Stimulated activated CD4-positive, alpha-beta T cell treated with anti-CD3 and anti-CD28 coated beads, Interleukin-1b, Interleukin-23, amount 100 ng/mL, for 4 hours (primary cell): ENCODE measurements around the gene DCT.

Experiments
- DNase-seq, 2 donors: peaks; one replicate each; pipeline ENCODE4 v3.0.0-alpha.2; 2020; ENCODE audit warnings: low read depth in 2 of 2

DCT gene

DNA sequence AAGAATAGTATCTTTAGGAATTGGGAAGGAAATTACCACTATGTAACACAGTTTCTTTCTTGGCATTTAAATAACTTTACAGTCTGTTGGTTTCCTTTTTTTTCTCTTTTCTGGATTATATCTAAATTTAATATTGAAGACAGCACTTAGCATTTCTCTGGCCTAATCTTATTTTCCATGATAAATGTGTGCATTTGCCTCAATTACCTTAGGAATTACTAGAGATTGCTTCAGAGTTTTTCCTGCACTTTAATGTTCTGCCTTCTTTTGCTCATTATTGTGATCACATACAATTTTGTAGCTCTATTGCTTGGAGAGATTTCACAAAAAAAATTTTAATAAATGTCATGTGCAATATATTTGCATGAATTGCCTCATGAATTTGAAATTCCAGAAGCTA is 25.1 kb downstream of the DCT start:
- no peak for DNase-seq

DNA sequence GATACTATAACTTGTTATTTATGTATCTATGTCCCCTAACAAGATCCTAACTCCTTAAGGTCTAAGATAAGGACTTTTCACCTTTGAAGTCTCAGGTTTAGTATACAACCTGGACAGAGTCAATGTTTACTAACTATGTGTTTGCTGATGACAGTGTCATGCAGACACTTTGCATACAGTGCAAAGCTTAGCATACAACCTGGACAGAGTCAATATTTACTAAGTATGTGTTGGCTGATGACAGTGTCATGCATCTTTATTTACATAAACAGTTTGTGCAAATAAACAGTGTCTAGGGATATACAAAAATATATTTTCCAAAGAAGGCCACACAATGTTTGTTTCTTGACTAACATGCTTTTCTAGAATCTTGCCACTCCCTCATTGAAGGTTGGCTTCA is 34.7 kb downstream of the DCT start:
- DNase-seq = no peak

DNA sequence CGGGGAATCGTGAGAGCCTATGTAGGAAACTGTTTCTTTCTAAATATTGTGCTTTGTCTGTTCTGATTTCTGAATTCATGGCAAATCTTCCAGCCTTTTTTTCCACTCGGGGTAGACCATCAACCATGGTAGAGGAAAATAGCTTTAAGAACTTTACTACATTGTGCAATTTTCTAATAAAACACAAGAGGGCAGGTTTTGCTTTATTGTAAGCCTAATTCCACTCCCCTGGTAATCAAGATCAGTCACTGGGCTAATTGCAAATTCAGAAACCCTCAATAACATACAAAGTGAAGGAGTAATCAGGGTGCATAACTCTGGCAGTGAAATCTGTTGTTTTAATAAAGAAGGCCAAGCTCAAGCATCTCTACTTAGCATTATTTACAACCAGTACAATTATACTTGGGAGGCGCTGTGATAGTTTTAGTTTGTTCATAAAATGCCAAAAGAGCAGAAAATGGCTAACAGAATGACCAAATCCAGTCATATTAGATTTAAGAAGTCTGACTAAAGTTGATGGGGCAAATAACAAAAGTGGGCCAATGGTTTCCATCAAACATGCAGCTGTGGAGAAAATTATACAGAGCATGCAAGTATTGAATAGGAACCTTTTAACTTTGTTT is 43.8 kb downstream of the DCT start:
- no peak for DNase-seq

DNA sequence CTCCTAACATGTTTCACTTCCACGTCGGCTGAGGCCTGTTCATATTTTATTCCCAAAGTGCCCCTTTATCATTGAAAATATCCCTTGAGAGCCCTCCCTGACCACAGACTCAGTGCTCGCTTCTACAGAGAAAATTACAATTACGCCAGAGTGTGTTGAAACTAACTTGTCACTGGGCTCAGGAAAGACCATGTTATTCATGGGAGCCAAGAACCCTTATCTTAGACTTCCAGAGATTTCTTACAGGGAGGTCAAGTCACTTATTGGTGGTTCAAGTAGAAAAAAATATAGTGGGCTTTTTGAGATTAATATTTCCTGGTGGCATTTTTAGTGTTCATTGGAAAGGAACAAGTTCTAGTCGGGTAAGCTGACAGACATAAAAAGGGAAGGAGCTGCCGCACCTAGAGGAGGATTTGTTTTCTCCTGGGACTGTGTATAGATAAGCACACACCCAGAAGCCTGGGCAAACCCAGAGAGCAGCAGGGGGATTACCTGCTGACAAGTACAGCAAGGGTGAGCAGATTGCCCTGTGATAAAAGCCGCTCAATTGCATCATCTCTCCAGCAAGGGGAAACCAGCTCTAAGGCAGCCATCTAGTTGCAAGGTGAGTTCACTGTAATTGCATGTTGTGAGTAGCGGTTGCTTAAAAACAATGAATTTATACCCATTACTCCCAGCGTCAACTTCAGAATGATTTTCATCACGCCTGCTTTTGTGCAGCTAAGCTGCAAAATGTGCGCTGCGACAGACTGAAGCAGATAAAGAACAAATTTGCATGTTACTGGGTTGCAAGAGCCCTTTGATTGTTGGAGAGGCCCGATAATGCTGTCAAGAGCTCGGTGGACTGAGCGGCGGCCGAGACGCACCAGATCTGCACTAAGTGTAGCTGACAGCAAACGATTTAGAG is 46.2 kb downstream of the DCT start:
- DNase-seq = no peak

DNA sequence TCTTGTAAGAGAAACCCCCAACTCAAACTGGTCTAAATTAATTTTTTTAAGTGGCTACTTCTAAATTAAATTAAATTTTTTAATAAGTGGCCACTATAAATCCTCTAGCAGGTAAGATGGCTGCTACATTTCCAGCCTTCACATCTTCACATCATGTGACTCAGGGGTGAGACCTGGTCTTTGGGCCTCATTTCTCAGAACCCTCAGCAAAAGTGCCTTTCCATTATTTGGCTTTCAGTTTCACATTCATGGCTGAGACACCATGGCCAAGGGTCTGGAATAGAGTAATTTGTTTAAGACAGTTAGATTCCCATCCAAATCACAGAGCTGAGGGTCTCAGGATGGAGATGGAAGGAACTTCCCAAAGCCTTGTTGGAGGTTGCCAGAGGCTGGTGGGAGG is 47.5 kb downstream of the DCT start:
- no peak for DNase-seq

DNA sequence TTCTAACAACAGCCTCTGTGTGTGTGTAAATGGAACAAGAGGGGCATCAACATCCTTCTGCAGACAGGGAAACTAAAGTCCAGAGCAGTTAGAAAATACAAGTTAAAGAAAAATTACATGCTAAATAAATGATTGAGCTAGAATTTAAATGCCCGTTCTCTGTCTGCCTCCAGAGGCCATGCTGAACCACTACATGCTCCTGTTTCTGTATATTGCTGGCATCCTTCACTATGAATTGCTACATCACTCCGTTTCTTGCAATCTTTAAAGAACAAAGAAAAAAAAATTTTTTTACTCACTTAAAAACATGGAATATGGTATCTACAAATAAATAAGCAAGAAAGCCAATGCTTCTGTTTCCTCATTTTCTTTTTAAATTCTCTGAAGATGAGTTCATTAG is 47.9 kb downstream of the DCT start:
- no peak for DNase-seq

DNA sequence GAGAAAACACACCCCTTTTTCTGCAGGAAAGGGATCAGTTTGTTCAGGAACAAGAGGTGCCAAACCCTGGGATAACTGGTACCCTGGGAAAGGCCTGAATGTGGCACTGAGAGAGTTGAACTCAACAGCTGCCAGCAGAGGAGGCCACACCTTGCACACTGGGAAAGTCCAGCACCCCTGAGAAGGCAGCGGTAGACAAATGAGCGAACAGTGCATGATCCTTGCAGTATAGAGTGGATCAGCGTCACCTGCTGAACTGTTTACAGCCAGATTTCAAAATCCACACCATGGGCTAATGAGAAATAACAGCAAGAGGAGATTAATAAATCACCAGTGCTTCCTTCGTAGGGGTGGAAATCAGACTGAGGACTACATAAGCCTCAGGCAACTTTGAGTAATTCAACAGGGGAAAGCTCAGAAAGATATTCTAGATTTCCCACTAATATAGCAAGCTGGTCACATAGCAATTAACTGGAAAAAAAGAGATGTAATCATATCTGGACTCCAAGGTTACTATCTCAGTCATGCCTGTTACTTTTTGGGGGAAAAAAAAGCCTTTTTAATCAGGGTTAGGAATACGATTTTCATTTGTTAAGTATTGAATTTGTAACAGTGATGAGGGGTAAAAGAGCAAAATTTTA is 52.0 kb downstream of the DCT start:
- no peak for DNase-seq

DNA sequence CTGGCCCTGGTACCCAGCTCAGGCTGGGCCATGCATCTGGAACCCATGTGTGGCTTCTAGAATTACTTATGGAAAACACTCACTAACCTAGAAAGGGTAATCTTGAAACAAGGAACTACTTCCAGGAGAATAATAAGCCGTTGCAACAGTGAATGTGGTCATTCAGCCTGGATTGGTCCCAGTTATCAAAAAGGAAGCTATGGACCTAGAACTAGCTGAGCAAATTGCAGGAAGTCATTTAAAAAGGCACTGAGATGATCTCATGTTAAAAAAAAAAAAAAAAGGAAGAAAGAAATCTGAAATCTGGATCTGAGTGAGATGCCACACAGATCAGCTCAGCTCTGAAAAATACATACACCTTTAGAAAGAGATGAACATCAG is 59.6 kb downstream of the DCT start:
- DNase-seq = no peak

DNA sequence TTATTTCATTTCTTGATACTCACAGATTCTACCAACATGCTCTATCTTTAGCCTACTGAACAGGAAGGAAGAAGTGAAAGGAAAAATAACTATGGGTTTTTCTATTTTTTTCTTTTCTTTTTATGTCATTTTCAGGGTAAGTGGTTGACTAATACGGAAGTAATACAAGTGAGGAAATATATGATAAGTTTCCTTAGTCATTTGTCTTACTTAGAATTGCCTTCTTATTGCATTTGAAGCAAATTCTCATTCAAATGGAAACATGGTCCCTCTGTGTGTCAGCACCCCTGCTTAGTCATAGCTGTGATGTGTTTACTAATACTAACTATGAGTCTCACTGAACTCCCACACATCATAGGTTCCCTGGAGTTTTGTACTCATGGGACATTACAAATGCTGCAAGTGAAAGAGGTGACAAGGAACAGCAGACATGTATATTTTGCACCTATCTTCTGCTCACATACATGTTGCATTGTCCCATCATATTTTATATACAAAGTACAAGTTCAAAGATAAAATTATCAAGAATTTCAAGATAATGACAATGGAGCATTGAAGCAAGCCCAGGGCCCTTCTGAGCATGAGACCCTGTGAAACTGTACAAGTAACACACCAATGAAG is 60.1 kb downstream of the DCT start:
- peak in 1 of 2 donors; percentile 20 for DNase-seq

DNA sequence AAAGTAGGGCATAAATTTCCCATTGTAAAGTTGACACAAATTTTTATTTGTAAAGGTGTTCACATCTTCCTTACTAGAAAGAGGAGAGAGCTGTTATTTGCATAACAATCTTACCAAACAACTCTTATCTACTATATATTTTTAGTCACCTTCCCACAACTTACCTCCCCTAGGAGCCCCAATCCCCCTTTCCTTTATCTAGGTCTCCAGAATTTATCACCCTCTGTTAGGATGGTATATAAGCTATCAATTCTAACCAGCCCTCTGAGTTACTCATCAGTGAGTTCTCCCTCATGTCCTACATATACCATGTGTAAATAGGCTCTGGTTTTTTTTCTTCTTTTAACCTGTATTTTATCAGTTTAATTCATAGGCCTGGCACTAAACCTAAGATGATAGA is 62.2 kb downstream of the DCT start:
- DNase-seq = no peak

DNA sequence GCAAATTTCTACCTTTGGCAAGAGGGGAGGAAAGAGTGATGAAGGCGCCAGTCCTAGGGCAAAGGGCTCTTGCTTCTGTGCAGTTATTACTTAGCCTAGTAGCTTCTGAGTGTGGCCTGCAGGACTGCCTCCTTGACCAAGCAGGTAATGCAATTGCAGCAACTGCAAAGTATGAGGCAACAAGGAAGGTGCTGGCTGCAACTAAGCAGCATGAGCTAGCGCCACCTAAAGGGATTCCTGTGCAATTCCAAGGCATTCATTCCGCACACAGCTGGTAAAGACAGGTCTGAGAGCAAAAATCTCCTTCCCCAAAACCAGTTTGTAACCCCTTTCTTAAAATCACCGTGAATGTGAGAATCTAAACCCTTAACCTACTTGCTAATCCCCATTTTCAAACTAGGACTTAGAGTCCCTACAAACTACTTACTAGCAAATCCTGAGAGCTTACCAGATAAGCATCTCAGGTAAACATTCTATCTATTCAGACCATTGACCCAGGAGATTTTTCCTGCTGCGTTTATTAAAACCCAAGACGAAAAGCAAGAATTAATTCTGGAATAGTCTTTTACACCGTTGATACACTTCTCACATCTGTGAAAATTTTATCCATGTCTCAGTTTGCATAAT is 62.9 kb downstream of the DCT start:
- DNase-seq = no peak

DNA sequence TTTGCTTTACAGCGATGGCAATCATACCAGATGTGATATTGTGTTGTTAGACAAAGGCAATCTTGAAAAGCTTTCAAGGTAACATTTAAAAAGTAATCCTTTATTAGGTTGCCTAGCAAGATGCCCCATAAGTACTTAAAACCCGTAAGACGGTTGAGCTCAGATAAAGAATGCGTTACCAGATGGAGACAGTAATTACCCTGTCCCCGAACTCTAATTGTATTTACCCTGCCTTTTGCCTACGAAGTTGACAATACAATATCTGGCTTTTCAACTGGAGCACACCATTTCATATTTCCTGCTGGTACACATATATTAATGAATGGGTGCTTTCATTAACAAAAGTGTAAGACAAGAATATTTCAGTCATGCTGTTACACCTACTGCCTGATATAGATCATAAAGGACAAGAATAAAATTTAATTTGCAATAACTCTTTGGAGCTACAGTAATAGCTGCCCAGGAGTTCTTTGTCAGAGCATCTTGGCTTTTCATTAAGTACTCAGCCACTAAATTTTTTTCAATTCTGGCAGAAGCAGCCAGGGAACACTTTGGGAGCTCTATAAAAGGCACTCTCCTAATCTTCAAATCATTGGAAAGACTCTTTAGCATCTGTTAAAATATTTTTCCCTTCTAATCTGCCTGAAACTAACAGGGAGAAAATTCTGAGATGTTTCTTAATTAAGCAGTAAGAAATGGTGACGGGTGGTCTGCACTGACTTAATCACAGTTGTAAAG is 63.8 kb downstream of the DCT start:
- no peak for DNase-seq

DNA sequence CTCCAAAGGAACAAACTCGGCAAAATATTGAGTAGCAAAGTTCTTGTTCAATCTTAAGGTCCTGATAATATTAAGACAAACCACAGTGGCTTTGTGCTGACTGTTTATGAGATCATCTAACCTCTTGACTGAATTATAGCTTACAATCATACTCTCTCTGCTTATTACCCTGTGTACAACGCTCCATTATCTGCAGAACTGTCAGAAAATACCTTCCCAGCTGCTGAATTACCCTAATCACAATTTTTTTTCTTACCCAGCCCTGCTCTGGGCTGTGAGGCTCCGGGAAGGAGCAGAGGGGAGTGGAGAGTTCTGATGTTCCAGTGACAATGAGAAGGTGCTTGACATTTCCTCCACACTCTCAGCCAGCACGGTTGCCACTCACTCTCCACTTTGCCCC is 64.8 kb downstream of the DCT start:
- no peak for DNase-seq

DNA sequence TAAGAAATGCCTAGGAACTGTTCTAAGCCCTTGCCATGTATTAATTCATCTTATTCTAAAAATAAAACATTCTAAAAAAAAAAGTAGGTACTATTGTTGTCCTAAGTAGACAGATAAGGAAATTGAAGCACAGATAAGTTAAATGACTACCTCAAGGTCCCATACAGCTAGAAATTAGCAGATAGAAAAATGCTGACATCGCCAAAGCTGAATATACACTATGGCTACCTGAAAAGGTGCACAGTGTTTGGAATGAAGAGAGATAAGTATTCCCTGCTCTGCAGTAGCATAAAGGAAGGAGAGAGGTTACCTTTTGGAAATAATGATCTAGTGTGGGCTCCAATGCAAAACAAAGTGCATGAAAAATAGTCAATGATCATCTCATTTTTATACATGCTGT is 65.3 kb downstream of the DCT start:
- no peak for DNase-seq

DNA sequence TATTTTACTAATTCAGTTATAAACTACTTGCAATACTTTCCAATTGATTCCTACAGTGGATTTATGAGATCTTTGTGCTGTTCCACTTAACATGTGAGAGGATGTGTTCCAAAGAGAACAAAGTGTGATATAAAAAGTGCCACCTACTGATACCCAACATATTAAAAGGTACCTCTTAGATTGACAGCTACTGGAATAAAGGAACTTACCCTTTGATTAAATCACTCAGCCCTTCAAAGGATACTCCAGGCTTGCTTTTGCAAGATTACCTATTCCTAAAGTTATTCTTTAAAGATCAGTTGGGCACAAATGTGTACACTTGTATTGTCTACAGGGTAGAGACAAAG is 65.9 kb downstream of the DCT start:
- no peak for DNase-seq

DNA sequence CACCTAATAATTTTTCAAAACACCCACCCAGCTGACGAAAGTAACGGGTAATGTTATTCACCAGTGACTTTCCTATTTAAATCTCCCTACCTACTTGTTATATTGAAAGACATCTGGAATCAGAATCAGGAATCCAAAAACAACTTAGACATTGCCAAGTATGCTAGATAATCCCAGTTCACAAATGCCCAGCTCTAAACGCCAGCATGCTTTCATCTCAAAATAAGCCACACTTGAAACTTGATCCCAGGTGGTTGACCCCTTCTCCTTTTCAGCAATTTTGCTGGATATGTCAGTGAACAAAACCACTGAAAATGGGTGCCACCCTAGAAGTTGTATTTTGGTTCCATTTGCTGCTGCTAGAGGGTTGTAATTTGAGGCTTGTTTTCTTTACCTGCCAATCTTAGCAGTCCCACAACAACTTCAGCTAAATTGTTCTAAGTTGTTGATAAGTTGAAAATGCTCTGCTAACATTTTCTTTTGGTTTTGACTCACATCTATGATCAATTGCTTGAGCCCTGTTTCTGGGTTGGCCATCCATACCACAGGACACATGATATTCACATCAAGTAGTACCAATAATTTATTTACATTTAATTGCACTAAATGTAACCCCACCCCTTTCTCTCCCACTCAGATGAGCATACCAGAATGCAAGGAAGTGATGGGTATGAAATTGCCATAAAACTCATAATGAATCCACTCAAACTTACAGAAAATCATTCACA is 66.4 kb downstream of the DCT start:
- DNase-seq = no peak

DNA sequence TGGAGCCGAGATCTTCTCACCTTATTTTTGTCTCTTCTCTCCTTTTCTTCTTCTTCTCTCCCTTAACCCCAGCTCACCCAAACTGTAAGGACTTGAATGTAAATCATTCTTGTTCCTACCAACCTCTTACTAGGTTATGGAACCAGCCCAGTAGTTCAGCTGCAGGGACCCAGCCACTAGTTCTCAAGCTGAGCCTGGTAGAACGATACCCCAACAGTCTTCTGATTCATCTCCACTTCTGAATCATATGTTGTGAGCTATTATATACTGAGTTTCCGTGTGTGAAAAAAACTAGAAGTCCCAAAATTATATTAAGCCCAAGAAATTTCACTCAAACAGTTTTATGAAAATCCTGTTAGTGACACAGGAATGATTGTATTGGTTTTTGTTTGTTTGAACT is 67.7 kb downstream of the DCT start:
- DNase-seq = no peak

DNA sequence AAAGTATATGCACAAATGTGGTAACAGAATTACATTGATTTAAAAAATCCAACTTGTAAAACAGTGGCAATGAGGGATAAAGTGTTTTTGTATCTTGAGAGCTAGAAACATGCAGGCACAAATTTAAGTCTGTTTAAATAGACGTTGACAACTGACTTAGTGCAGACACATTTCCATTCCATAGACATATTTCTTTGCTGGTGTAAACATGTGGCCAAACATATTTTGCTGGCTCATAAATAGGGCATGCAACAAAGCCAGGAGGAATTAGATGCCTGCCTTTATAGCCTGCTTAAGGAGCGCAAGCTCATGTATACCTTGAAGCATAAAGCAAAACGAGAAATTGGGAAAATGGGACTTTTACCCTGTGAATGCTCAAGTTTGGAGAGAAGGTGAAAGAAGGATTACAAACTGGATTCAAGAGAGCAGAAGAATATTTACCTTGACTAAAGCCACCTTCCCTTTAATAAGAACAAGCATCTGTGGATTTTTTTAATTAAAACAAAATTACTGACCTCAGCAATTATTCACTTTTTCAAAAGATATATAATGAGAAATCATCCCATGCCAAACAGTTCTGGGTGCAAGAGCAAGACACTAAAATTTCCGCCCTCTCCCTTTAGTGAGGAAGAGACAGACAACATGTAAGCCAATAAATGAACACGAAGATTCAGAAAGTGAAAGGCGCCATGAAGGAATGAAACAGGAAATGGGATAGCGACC is 71.0 kb downstream of the DCT start:
- DNase-seq = no peak

DNA sequence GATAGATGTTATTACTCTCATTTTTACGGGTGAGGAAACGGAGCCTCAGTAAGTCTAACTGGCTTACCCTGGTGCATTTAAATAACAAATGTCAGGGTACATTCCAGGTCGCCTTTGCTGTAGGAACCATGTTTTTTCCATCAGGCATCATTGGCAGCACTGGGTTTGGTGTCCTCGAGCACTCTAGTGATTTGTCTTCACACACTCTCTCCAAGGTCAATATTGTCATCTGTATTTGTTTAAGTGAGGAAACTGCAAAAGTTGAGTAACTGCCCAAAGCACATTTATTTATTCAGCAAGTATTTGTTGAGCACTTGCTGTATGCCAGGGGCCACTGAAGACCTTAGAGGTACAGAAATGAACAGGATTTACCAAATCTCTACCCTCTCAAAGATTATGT is 78.6 kb downstream of the DCT start:
- no peak for DNase-seq

DNA sequence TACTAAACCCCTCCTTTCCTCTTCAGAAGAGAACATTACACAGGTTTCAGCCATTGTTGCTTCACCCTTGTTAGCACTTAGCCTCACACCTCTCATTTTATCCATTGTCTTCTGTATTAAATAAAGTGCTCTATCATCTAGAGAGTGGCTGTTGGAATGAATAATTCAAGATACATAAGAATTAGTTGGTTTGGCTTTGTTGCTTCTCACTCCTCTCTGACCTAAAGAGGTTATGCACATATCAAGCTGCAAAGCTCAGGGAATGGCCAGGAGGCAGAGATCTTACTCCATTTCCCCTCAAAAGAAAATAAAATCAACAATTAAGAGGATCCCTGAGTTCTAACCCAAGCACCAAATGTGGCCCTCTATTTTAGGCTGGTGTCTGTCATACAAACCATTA is 79.7 kb downstream of the DCT start:
- DNase-seq = no peak
